HG03558 (cell line): Measurements from ENCODE around the gene CINP.

Experiments used
- ATAC-seq: cut with Tn5 transposase; IDR thresholded peaks from one replicate; pipeline ENCODE4 v1.9.1; 2021; ENCODE audit warnings: moderate number of reproducible peaks; ENCODE audit not compliant: unreplicated experiment; ENCODE audit errors: extremely low read depth

The CINP gene

DNA sequence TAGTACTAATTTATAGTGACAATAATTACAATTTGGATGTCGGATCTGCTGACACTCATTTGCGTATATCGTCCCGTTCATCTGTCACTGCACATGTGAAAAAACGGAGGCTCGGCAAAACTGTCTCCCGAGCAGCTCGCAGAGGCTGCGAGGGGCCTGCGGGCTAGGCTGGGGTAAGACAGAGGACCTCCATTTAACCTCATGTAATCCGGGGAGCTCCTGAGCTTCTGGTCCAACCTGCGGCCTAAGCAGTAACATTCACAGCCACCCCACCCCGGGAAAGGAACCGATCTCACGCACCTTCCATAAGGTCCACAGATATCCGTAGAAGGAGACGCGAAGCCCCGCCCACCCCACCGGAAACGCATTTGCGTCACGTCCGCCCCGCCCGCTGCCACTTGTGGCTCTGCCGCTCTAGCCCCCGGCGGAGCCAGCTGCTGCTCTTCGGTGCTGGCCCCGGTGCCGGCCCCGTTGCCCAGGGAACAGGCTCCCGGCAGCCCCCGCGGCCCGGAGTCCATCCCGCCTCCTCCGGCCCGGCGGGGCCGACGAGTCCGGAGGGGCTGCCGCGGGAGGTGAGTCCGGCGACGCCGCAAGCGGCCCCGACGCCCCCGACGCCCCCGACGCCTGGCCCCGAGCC, at the start of gene CINP, which contains the start of gene TECPR2:
TSS of gene CINP (minus strand) at position 346 of the 637 bp plus-strand sequence. CDS start at position 307, 39 bp downstream.
TSS of gene TECPR2 (plus strand) at position 397 of the 637 bp plus-strand sequence. CDS start 13,781 bp downstream, outside the sequence.
- ATAC-seq, result peak; percentile 55

DNA sequence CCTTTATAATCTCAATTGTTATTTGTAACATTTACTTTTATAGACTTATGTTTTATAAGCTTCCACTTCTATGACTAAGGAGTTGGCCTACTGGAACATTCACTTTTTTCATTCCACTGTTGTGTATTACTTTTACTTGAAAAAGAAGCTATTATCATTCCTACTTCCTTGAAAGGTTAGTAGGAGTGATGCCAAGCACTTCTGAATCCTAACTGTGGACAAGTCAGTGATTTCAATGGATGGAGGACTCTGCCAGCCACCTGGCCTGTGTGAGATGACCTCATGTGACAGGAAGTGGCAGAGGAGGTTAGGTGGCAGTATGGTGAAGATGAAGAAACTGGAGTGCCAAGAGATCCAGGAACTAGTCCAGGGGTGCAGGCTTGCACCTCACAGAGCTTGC, 46.0 kb upstream of the CINP start:
- ATAC-seq, result no peak

DNA sequence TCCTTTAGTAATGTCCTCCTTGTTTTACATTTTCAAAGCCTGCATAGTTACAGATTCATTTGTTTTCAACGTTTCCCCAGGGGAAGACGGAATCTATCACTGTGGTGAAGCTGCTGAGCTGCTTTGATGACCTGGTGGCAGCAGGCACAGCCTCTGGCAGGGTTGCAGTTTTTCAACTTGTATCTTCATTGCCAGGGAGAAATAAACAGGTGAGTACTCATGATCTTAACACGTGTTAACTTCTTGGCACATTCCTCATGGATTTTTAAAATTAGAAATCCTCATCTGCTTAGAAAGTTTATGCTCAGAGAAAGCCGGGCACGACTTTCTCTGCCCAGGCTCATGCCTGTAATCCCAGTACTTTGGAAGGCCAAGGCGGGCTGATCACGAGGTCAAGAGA, 44.6 kb upstream of the CINP start:
- ATAC-seq, result no peak

DNA sequence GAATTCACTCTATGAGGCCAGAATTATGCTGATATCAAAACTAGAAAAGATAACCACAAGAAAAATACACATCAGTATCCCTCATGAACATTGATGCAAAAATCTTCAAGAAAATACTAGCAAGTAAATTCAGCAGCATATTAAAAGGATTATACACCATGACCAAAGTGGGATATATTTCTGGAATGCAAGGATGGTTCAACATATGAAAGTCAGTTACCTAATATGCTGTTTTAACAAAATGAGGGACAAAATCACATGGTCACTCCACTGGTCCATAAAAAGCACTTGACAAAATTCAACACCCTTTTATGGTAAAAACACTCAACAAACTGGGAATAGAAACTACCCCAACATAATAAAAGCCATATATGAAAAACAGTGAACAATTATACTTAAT, 40.3 kb upstream of the CINP start:
- ATAC-seq, result no peak

DNA sequence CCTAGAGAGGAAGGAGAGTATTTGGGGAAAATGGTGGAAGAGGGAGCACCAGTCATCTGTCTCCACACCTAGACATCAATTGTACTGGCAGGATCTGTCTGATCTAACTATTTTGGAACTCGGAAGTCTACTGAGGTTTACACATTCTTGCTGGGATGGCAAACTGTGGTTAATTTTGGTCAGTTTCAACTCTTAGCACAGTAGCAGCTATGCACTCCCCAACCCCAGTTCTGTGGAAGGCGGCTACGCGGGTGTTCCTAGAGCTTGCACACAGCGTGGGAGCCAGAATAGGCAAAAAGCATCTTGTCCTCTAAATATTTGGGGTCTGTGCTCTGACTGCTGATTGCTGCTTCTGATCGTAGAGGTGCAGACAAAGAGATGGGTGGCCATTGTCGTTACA, 33.8 kb upstream of the CINP start:
- ATAC-seq, result no peak

DNA sequence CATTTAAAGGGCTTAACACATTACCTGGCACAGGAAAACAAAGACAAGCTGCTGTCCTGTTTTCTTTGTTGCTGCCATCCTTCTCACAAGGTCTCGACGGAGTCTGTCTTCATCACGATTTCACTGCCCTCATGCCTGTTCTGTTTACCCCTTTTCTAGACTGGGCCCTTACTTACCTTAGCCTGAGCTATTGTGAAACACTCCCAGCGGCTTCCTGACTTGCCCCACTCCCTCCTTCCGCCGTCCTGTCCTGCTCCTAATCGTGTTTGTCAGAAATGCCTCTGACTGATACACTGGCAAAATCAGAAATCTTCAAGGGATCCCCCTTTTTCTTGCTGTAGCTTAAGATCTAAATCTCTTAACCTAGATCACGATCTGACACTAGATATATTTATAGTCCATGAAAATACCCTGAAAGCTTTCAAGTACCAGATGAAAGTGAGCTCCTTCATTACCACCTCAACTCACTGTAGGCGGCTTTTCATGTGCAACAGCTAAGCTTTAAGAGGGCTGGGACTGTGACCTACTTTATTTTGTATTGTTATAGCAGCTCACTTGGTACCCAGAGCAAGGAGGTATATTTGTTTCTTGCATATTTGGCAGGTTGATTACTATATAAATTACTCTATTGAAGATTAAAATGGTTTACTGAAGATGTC, 32.2 kb upstream of the CINP start:
- ATAC-seq, result no peak

DNA sequence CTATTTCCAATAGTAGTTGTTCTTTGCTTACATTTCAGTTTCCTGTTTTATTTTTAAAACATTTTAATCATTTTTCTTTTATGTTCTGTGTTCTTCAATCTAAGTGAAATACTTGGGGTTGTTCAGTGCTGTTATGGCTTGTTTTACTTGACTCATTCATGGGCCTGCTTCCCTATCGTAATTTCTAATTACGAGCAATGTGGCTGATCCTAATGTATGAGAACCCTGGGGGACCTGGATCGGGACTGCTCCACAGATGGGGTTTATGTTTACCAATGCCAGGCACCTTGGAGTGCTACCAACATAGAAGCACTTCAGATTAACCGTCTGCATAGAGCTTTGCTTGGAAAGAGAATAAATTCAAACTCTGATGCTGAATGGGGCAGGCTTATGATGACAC, 29.8 kb upstream of the CINP start:
- no peak for ATAC-seq

DNA sequence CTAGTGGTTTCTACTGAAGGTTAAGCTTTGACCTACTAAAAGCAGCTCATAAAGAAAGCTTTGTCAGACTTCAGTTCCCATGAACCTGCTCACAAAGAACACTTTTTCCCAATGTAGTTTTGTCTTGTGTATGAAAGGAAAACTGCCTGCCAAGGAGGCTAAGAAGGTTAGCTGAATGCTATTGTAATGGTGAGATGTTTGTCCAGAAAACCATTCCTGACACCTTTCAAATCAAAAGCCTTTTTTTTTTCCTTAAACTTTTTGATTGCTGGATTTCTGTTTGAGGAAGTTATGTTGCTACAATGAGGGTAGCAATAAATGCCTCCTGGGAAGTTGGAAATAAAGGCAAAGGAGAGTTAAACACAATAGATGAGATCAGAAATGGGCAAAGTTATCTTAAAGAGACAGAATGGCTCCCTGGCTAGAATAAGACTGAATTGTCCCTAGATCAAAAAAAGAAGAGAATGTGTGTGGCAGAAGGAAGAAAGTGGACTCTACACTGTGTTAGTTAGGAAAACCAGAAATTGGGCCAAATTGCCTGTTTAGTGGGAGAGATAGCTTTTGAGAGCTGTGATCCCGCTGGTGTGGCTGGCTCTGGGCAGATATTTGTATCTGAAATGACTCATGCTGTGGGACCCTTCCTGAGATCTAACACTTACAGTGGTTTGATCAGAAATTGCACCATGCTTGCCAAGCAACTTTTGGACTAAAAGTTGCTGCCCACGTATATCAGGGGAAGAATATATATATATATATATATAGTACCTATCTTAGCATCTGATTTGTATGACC, 27.6 kb upstream of the CINP start:
- ATAC-seq, result no peak

DNA sequence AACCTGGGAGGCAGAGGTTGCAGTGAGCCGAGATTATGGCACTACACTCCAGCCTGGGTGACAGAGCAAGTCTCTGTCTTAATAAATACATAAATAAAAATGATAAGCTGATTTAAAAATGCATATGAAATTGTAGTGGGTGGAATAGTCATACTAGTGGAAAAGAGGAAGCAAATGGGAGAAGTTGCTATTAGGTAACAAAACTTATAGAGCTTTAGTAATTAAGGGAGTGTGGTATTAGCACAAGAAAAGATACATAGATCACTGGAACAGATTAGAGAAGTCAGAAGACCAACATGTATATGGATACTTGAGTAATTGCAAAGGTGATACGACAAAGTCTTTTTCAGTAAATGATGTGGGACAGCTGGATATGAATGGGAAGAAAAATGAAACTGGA, 26.6 kb upstream of the CINP start:
- ATAC-seq, result no peak

DNA sequence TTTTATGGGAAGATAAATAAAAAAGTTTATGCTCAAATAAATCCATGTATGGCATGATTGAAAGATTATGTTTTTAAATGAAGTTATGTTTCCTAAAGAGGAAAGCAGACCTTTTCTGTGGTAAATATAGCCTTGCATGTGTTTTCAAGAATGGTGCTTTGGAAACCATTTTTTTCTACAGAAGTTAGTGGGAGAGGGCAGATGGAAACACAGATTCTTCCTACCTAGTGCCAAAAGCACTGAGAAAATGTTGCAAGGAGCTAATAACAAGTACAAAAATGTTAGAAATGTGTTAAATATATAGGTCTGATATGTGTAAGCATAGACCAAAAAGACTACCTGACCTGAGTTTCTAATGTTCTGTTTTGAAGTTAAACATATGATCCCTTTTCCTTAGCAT, 24.4 kb upstream of the CINP start:
- ATAC-seq, result no peak

DNA sequence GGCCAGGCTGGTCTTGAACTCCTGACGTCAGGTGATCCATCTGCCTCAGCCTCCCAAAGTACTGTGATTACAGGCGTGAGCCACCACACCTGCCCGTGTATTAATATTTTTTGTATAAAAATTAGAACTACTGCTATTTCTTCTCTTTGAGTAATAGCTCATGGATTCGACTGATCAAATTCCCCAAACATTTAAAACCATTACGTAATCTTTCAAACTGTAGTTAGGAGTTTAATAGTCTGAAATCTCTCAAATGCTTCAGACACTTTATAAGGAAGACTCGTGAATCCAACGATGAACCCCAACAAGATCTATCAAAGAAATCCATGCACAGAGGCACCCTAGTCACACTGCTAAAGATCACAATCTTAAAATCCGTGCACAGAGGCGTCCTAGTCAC, 16.1 kb upstream of the CINP start:
- no peak for ATAC-seq

DNA sequence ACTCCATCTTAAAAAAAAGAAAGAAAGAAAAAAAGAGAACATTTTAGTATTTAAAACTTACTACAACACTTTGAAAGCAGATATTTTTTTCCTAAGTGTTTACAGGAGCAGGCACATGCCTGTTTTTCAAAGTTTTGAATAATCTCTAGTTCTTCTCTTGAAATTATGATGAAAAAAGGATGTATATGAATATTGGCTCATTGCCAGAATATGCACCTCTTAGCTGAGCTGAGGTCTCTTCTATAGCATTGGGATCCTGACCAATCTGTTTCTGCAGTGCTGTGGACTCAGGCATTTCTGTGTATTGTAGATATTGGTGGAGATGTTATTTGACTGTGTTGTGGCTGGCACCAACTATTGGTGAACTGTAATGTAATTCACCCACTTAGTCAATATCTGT, 15.0 kb upstream of the CINP start:
- no peak for ATAC-seq

DNA sequence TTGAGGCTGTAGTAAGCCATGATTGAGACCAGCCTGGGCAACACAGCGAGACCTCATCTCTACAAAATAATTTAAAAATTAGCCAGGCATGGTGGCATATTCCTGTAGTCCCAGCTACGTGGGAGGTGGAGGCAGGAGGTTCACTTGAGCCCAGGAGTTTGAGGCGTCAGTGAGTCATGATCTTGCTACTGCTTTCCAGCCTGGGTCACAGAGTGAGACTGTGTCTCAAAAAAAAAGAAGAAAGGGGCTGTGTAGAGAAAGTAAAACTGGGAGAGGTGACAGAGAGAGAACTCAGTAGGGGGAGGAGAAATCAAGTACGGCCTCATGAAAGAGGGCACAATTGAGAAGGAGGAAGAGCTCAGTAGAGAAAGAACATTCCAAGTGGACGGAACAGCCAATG, 12.4 kb upstream of the CINP start:
- ATAC-seq, result no peak

DNA sequence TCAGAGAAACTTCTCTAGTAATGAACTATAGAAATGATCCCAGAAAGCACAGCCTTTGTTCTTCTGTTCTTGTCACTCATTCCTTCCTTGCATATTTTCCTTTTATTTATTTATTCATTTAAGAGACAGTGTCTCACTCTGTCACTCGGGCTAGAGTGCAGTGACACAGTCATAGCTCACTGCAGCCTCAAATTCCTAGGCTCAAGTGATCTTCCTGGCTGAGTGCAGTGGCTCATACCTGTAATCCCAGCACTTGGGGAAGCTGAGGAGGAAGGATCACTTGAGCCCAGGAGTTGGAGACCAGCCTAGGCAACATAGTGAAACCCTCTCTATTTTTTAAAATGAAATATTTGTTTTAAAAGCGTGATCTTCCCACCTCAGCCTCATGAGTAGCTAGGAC, 11.6 kb upstream of the CINP start:
- no peak for ATAC-seq

DNA sequence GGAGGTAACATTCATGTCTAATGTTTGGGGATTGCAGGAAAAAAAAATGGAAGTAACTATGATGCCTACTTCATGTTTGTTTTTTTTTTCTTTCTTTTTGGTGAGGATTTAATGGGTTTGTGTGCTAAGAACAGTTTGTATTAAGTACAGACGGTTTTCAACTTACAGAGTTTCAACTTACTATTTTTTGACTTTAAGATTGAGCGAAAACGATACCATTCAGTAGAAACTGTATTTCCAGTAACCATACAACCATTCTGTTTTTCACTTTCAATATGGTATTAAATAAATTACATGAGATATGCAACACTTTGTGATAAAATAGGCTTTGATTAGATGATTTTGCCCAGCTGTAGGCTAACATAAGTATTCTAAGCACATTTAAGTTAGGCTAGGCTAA, 10.4 kb upstream of the CINP start:
- no peak for ATAC-seq

DNA sequence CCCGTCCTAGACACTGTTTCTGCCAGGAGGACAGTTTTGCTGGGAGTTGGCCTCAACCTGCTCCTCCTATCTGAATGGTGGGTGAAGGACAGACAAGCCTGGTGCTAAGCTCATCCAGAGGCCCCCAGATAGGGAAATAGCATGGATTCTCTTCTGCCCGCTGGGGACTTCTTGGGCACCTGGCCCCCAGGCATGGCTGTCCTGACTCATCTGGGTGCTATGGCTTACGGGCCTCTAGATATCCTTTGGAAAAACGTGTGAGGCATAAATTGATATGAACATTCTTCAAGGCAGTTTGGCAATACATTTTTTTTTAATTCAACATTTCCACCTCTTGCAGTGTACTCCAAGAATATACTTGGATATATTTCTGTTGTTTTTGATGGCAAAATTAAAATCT, 8.7 kb upstream of the CINP start:
- ATAC-seq, result no peak

DNA sequence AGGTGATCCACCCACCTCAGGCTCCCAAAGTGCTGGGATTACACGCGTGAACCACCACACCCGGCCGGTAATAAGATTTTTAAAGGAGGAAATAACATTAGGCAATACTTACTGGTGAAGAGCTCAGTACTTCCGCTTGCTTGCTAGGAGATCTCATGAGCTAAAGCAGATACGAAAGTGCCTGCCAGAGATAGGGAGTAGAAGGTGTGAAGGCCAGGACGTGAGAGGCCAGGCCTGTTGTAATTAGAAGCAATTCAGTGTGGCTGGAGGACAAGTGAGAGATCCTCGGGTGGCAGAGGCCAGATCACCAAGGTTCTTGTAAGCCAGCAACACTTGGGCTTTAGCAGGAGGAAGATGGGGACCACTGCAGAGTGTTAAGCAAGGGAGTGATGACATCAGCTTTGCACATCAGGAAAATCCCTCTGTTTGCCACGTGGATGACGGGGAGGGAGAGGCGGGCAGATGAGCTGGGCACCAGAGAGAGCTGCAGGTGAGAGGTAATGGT, 7.7 kb upstream of the CINP start:
- ATAC-seq, result no peak

DNA sequence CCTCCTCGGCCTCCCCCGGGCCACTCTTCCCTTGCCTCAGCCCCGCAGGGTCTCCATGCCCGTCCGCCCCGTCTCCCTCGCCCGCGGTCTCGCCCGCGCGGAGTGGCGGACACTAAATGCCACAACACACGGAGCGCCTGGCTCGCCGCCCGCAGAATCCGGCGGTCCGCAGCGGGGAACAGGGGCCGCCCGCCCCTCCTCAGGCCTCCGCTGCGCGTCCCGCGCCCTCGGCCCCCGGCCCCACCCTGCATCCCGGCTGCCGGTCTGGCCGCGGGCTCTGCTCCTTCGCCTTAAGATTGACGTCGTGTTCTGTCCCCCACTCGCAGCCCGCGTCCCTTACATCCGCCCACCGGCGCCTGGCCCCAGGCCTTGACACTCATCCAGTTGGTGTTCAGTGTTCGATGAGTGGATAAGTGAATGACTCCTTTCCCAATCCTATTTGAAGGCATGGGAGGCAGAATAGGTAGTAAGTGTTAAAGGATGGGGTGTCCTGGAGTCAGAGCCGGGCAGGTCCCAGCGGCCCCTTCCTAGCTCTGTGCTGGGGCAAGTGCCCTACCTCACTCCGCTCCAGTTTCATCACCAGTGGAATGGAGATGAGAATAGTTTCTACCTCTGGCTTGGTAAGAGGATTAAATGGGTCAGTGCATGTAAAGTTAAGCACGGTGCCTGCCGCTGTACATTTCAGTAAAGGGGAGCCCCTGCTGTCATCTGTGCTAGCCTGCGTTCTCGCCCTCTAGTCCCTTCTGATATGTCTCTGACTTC, 673 bp upstream of the CINP start:
- no peak for ATAC-seq

DNA sequence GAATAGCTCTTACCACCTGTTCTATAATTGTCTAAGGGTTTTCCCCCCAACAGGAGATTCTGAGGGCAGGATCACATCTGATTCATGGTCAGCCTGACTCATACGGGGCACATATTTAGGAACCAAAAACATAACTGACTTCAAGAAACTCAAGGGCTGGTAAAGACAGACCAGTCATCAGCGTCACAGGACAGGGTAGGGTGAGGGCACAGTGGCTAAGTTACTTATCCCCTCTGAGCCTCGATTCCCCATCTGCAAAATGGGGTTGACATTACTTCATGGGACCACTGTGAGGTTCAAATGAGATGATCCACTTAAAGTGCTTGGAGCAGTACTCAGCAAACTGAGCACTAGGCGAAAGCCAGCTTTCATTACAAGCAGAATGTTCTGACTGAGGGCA, 606 bp downstream of the CINP start:
- ATAC-seq, result peak; percentile 56

DNA sequence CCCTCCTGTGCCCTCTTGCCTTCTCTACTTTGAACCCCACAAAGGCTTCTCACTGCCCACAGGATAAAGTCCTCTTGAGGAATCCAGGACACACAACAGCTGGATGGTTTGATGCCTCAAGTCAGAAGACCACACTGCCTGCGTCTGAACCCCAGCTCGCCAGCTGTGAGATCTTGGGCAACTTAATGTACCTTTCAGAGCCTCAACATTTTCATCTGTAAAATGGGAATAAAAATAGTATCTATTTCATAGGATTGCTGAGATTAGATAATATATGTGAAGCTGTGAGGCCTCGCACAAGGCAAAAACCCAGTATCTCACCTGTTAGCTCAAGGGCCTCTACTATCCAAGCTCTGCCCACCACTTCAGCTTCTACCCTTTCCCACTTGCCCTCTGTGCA, 2.3 kb downstream of the CINP start:
- no peak for ATAC-seq

DNA sequence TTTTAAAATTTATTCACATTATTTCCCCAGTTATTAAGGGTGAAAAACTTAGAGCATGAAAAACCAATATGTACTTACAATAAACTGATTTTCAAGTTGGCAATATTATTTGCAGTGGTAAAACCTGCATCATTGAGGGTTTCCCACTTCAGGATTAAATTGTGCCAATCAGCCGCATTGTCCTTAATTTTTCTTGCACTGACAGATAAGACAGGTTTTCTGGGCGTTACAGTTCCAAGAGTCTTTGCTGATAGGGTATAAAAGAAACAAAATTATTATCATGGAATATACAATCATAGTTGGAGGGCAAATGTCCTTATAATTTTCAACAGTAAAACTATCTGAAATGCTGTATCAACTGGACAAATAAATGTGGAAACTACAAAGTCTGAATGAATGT, 3.3 kb downstream of the CINP start:
- ATAC-seq, result no peak
